PC-3 (cell line): Measurements from ENCODE around the gene TANGO6.

Experiments
- CTCF ChIP-seq: fragments of 300-600 bp; sonication (generic); conservative IDR thresholded peaks from 2 replicates; pipeline ENCODE4 v1.5.1; 2017; ENCODE audit warnings: antibody characterized with exemption, low read depth, mild to moderate bottlenecking, low read length
- EZH2 ChIP-seq: fragments of 300-600 bp; sonication (generic); IDR thresholded peaks from one replicate; pipeline ENCODE4 v1.6.1; 2017; ENCODE audit warnings: antibody characterized with exemption, mild to moderate bottlenecking, low read length; ENCODE audit not compliant: unreplicated experiment
- EZH2phosphoT487 ChIP-seq: fragments of 300-600 bp; sonication (generic); IDR thresholded peaks from 2 replicates; pipeline ENCODE4 v1.6.1; 2018; ENCODE audit warnings: mild to moderate bottlenecking, antibody characterized with exemption, low read length, borderline replicate concordance

DNA sequence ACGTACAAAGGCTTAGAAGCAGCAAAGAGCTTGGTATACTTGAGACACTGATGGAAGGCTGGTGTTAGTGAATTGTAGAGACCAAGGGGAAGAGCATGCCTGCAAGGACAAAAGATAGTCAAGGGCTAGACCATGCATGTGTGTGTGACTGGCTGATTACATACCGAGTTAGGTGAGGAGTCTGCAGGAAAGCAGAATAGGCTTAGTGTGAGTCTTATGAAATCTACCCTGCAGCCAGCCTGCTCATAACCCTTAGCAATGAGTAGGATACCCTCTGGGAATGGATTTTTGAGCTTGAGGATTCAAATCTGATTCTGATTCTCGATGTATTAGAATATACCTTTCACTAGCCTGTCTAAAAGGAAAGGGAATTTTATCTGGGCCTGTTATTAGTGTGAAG lies 77.0 kb downstream of the TANGO6 start:
- TF ChIP-seq CTCF (no peak), EZH2 (no peak), EZH2phosphoT487 (no peak)
